Right renal cortex interstitium (tissue), 3 donors: ENCODE measurements around the gene ANK3. TPM values are rescaled to one million over a fixed set of nuclear protein-coding genes. Genes with fewer than 3 reads are reported as not detected.

ENCODE experiments used
- DNase-seq, 3 donors: peaks; one replicate each; pipeline ENCODE4 v3.0.0-alpha.2; 2013; ENCODE audit warnings: low read depth in 3 of 3, low spot score in 2 of 3
- polyA plus RNA-seq, 3 donors: library from polyadenylated mRNA; unstranded; fragments of 120-200 nt; gene quantifications; one replicate each; pipeline ENCODE4 v1.2.1, GENCODE V29; 2013; ENCODE audit not compliant: insufficient read length in 3 of 3

ANK3 gene
- polyA plus RNA-seq, 3 donors: 155 to 172 (median 159) TPM

- no peak for DNase-seq
These were observed 196.7 kb downstream of the ANK3 start for GRCh38 chr10:60192946-60193345.

GRCh38 chr10:60189861-60190475 is 199.7 kb downstream of the ANK3 start:
- DNase-seq: no peak

GRCh38 chr10:60188548-60188947 is 201.1 kb downstream of the ANK3 start:
- no peak for DNase-seq

- no peak for DNase-seq
These were observed 202.0 kb downstream of the ANK3 start for GRCh38 chr10:60187691-60188090.

- no peak for DNase-seq
These were observed 203.2 kb downstream of the ANK3 start for GRCh38 chr10:60186315-60187071.

GRCh38 chr10:60185421-60185820 is 204.3 kb downstream of the ANK3 start:
- no peak for DNase-seq

GRCh38 chr10:60182691-60183090 is 207.0 kb downstream of the ANK3 start:
- DNase-seq: no peak

GRCh38 chr10:60176925-60177324 is 212.8 kb downstream of the ANK3 start:
- DNase-seq: no peak

GRCh38 chr10:60175441-60175971 is 214.2 kb downstream of the ANK3 start:
- no peak for DNase-seq

- no peak for DNase-seq
These were observed 217.2 kb downstream of the ANK3 start for GRCh38 chr10:60172363-60172990.

- no peak for DNase-seq
These were observed 218.2 kb downstream of the ANK3 start for GRCh38 chr10:60171436-60172013.

GRCh38 chr10:60170250-60170649 is 219.4 kb downstream of the ANK3 start:
- no peak for DNase-seq

- no peak for DNase-seq
These were observed 220.6 kb downstream of the ANK3 start for GRCh38 chr10:60169111-60169510.

GRCh38 chr10:60167050-60167449 is 222.6 kb downstream of the ANK3 start:
- no peak for DNase-seq

- DNase-seq: no peak
These were observed 225.9 kb downstream of the ANK3 start for GRCh38 chr10:60163786-60164185.

GRCh38 chr10:60162631-60163030 is 227.0 kb downstream of the ANK3 start:
- no peak for DNase-seq

- DNase-seq: no peak
These were observed 233.6 kb downstream of the ANK3 start for GRCh38 chr10:60155943-60156683.

- DNase-seq: no peak
These were observed 234.4 kb downstream of the ANK3 start for GRCh38 chr10:60155099-60155877.

- DNase-seq: no peak
These were observed 240.7 kb downstream of the ANK3 start for GRCh38 chr10:60149003-60149402.
